Activated CD4-positive, alpha-beta T cell treated with anti-CD3 and anti-CD28 coated beads, Interleukin-2, amount 50 U/mL, for 24 hours (primary cell): ENCODE measurements around the gene ASMTL.
A peak's percentile ranks its signal among the peaks of the same experiment; 100 is the strongest.
"Not testable (repeated sequence)": the region's sequence is repeated elsewhere in the genome, so short reads cannot be mapped to it uniquely, and the experiment has no call there.

Source experiments
- DNase-seq, 2 donors: peaks; one replicate each; pipeline ENCODE4 v3.0.0-alpha.2; 2020; ENCODE audit warnings: low read depth in 1 of 2, low spot score in 1 of 2

ASMTL gene

DNA sequence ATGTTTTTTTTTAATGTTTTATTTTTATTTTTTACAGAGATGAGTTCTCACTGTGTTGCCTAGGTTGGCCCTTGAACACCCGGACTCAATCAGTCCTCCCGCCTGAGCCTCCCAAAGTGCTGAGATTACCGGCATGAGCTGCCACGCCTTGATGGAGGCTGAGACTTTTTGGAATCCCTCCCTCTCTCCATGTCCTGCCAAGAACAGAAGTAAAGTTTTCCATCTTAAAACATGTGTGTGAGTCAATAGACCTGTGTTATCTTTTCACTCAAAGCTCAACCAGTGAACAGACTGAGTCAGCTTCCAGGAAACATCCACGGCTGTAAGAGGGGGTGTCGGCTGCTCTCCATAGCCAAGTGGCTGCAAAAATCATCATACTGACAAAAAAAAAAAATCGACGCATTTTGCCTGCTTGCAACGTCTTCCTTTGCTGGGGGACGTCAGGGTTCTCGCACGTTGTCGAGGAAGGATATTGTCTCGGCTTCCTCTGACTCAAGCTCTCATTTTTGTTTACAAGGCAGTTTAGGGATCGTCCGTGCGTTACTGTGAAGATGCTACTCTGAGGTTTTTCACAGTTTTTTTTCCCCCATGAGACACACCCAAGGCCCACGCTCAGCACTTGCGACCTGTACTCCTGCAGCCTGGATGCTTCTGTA, 10.0 kb upstream of the ASMTL start:
- peak in 1 of 2 donors; percentile 69 for DNase-seq

DNA sequence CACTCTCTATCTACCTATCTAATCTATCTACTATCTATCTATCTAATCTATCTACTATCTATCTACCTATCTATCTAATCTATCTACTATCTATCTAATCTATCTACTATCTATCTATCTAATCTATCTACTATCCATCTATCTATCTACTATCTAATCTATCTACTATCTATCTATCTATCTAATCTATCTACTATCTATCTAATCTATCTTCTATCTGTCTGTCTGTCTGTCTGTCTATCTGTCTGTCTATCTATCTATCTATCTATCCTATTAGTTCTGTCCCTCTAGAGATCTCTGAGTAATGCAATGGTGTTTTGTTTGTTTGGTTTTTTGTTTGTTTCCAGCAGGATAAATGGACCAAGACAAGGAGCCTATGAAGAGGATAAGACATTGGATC, 9.4 kb upstream of the ASMTL start:
- DNase-seq, result no peak

DNA sequence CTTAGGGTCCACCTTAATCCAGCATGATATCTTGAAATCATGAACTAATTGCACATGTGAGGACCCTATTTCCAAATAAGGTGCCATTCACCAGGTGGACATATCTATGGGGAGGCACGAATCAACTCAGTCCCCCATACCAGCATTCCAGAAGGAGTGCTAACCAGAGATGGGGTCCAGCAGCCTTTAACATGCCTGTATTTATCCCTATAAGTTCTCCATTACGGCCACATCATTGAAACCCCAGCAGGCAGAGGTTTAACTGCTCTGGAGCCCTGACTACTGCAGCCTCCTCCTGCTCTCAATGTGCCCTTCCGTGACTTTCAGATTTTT, 3.2 kb upstream of the ASMTL start:
- DNase-seq, result no peak

DNA sequence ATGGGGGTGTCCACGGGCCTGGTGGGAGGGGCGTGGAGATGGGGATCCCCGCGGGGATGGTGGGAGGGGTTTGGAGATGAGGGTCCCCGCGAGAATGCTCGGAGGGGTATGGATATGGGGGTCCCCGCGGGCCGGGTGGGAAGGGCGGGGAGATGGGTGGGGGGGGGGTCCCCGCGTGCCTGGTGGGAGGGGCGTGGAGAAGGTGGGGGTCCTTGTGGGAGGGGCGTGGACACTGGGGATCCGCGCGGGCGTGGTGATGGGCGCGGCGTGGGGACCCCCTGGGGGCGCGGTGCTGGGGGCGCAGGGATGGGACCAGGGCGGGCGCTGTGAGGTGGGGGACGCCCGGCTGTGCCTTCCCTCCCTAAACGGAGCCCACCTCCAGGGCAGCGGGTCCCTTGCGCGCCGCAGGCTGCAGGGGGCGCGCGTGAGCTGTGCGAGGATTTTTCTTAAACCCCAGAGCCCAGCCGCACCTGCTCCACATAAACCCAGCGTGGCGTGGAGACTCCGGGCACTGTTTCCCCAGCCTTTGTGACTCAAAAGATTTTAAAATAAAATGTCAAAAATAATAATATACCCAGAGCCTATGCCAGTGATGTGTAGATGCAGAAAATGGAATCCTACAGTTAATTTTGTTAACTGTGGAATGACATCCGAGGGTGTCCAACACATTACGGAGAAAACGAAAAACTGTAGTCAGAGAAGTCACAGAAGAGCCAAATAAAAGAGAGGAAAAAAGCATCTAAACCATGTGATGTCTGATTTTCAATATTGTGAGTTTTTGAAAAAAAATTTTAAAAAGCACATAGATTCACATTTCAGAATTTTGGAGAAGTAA, 1.5 kb upstream of the ASMTL start:
- DNase-seq, result peak; percentile 86 to 95

DNA sequence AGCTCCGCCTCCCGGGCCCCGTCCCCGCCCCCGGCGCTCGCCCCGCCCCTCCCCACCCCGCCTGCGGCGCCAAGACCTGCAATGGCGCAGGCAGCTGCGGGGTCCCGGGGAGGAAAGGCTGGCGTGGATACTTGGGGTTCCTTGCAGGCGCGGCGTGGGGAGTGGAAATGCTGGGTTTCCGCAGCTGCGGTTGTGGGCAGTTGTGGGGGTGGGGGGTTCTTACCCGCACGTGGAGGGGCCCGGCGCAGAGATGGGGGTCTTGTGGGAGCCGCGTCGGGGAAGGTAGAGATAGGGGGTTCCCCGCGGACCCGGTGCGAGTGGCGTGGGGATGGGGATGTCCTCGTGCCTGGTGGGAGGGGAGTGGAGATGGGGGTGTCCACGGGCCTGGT, 680 bp upstream of the ASMTL start:
- DNase-seq, result no peak

DNA sequence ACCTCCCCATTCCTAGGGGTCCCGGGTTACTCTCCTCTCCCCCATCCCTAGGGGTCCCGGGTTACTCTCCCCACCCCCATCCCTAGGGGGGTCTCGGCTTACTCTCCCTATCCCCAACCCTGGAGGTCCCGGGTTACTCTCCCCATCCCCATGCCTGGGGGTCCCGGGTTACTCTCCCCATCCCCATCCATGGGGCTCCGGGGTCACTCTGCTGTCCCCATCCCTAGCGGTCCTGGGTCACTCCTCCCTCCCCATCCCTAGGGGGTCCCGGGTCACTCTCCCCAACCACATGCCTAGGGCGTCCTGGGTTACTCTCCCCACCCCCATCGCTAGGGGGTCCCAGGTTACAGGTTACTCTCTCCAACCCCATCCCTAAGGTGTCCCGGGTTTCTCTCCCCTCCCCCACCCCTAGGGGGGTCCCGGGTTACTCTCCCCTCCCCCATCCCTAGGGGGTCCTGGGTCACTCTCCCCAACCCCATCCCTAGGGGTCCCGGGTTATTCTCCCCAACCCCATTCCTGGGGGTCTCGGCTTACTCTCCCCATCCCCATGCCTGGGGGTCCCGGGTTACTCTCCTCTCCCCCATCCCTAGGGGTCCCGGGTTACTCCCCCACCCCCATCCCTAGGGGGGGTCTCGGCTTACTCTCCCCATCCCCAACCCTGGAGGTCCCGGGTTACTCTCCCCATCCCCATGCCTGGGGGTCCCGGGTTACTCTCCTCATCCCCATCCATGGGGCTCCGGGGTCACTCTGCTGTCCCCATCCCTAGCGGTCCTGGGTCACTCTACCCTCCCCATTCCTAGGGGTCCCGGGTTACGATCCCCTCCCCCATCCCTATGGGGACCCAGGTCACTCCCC, 821 bp downstream of the ASMTL start:
- DNase-seq, result no peak

DNA sequence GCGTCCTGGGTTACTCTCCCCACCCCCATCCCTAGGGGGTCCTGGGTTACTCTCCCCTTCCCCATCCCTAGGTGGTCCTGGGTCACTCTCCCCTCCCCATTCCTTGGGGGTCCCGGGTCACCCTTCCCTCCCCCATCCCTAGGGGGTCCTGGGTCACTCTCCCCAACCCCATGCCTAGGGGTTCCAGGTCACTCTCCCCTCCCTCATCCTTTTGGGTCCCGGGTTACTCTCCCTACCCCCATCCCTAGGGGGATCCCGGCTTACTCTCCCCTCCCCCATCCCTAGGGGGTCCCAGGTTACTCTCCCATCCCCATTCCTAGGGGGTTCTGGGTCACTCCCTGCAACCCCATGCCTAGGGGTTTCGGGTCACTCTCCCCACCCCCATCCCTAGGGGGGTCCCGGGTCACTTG, 1.5 kb downstream of the ASMTL start:
- no peak for DNase-seq

DNA sequence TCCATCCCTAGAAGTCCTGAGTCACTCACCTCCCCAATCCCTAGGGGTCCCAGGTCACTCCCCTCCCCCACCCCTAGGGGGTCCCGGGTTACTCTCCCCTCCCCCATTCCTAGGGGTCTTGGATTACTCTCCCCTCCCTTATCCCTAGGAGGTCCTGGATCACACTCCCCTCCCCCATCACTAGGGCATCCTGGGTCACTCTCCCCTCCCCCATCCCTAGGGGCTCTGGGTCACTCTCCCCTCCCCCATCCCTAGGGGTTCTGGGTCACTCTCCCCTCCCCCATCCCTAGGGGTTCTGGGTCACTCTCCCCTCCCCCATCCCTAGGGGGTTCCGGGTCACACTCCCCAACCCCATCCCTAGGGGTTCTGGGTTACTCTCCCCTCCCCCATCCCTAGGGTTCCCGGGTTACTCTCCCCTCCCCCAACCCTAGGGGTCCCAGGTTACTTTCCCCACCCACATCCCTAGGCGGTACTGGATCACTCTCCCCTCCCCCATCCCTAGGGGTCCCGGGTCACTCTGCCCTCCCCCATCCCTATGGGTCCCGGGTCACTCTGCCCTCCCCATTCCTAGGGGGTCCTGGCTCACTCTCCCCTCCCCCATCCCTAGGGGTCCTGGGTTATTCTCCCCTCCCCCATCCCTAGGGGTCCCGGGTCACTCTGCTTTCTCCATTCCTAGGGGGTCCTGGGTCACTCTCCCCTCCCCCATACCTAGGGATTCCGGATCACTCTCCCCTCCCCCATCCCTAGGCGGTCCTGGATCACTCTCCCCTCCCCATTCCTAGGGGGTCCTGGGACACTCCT, 2.1 kb downstream of the ASMTL start:
- no peak for DNase-seq

DNA sequence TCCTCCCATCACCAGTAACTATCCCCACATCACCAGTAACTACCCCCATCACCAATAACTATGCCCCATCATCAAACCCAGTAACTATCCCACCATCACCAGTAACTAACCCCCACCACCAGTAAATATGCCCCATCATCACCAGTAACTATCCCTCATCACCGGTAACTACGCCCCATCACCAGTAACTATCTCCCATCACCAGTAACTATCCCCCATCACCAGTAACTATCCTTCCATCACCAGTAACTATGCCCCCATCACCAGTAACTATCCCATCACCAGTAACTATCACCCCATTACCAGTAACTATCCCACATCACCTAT, 2.9 kb downstream of the ASMTL start:
- DNase-seq, result no peak

DNA sequence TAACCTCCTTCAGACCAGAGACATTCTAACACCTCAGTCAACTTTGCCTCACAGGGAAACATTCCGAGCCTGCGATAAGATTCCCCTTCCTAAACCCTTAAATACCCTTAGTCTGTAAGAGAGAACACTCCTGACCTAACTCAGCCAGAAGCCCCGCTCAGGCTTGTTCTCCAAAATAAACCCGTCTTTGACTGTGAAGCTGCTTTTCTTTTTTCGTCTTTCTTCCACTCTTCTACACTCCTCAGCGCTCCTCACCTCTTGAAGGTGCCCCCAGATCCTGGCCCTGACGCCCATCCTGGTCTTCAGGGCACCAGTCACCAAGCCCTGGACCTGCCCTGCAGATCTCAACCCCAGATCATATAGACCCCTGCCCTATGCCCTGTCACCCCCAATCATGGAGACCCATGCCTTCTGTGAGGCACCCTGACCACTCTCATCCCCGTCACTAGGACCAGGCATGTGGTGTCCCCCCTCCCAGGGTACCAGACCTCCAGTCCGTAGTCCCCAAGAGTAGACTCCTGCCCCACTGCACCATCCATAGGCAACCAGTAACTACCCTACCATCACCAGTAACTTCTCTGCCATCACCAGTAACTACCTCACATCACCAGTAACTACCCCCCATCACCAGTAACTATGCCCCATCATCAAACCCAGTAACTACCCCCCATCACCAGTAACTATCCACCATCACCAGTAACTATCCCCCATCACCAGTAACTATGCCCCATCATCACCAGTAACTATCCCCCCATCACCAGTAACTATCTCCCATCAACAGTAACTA, 3.5 kb downstream of the ASMTL start:
- no peak for DNase-seq

DNA sequence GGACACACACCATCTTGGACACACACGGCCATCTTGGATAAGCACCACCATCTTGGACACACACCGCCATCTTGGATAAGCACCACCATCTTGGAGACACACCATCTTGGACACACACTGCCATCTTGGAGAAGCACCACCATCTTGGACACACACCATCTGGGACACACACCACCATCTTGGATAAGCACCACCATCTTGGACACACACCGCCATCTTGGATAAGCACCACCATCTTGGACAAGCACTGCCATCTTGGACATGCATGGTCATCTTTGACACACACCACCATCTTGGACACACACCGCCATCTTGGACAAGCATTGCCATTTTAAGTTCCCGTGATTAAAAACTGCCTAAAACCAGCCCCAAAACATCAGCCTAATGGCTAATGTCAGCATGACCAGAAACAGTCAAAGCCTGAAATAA, 4.1 kb downstream of the ASMTL start:
- not testable (repeated sequence) for DNase-seq

DNA sequence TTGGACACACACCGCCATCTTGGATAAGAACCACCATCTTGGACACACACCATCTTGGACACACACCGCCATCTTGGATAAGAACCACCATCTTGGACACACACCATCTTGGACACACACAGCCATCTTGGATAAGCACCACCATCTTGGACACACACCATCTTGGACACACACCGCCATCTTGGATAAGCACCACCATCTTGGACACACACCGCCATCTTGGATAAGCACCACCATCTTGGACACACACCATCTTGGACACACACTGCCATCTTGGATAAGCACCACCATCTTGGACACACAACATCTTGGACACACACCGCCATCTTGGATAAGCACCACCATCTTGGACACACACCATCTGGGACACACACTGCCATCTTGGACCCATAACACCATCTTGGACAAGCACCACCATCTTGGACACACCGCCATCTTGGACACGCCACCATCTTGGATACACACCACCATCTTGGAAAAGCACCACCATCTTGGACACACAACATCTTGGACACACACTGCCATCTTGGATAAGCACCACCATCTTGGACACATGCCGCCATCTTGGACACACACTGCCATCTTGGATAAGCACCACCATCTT, 4.6 kb downstream of the ASMTL start:
- not testable (repeated sequence) for DNase-seq

DNA sequence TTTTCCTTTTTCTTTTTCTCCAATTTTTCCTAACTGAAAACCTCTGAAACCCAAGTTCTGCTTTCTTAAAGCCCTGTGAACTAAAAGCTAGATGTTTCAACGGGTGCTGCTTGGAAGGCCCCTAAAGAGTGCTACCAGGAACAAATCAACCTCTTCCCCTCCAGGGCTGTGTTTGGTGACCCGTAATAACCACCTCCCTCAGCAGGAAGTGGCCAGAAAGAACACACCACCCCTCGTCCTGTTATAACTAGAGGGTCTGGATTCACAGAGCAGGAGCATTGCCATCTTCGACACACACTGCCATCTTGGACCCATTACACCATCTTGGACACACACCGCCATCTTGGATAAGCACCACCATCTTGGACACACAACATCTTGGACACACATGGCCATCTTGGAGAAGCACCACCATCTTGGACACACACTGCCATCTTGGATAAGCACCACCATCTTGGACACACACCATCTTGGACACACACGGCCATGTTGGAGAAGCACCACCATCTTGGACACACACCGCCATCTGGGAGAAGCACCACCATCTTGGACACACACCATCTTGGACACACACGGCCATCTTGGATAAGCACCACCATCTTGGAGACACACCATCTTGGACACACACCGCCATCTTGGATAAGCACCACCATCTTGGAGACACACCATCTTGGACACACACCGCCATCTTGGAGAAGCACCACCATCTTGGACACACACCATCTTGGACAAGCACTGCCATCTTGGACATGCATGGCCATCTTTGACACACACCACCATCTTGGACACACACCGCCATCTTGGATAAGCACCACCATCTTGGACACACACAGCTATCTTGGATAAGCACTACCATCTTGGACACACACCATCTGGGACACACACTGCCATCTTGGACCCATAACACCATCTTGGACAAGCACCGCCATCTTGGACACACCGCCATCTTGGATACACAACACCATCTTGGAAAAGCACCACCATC, 5.4 kb downstream of the ASMTL start:
- not testable (repeated sequence) for DNase-seq

DNA sequence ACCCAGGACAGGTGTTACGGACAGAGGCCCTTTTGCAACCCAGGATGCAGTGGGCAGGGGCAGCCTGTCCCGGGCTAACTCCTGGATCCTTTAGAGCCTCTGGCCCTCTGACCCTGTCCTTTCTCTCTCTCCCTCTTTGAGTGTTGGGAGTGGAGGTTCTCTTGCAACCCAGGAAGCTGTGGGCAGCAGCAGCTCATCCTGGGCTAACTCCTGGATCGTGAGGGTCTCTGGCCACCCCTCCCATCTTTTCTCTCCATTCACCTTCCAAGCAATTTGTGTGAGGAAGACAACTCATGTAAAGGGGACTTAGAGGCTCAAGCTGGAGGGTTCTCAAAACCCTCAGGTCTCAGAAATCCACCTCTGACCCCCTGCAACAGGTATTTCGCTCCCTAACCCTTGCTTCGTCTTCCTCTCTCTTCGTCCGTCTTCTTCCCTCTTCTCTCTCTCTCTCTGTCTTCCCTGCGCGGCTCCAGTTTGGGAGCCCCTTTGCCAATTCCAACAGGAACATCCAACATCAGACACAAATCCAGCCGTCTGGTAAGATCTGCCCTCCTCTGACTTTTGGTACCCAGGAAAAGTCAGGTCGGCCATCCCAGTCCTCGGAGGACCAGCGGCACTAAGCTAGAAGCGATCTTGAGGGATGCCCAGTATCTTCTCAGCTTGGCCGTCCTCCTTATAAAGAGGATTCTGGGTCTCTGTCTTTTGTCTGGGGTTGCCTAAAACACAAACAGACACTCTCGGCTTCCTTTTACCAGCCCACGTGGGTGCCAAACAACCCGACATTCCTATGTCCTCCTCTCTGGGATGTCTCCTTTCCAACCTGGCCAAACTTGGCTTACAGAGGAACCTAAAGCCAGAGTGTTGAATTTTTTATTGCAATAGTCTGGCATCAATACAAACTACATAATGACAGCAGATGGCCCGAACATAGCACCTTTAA, 7.9 kb downstream of the ASMTL start:
- no peak for DNase-seq

DNA sequence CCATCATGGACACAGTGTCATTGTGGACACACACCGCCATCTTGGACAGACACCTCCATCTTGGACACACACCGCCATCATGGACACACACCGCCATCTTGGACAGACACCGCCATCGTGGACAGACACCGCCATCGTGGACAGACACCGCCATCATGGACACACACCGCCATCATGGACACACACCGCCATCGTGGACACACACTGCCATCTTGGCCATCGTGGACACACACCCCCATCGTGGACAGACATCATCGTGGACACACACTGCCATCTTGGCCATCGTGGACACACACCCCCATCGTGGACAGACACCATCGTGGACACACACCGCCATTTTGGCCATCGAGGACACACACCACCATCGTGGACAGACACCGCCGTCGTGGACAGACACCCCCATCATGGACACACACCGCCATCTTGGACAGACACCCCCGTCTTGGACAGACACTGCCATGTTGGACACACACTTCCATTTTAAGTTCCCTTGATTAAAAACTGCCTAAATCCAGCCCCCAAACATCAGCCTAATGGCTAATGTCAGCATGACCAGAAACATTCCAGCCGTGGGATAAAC, 9.1 kb downstream of the ASMTL start:
- no peak for DNase-seq

DNA sequence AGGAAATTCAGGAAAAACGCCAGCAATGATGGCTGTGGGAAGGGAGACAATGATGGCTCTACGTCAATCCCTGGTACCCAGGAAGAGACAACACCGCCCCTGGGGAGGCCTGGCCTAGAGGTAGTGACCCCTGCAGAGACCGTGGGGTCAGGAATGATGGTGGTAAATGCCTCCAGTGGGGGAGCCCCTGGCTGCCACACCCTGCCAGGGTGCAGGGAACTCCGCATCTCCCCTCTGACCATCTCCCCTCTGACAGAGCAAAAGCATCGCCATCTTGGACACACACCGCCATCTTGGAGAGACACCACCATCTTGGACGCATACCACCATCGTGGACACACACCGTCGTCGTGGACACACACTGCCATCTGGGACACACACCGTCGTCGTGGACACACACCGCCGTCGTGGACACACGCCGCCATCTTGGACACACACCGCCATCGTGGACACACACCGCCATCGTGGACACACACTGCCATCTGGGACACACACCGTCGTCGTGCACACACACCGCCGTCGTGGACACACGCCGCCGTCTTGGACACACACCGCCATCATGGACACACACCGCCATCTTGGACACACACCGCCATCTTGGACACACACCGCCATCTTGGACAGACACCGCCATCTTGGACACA, 9.9 kb downstream of the ASMTL start:
- DNase-seq, result no peak
